ENCODE results near the gene SHH. TPM values are rescaled to one million over a fixed set of nuclear protein-coding genes. Genes with fewer than 3 reads are reported as not detected.
A peak's percentile ranks its signal among the peaks of the same experiment; 100 is the strongest.

The SHH gene
- total RNA-seq, 3 donors from 2014 or later (not counting 1 experiment from before 2014, with no cell fraction given), result not detected

- no peak for TF ChIP-seq CTCF (IDR thresholded peaks at IDR 0.05)
- Mint-ChIP-seq H3K27ac (no peak overlapping the region), H3K9me3 (no peaks in the 10 kb centered on the region), H3K36me3 (no peaks in the 10 kb centered on the region), H3K4me3 (no peak overlapping the region), H3K27me3 (ENCODE audit: low read depth in 2 of 2) (peaks cover under 1 to 3% of the 10 kb centered on the region in 2 donors), H3K4me1 (no peaks in the 10 kb centered on the region)
- 73% methylated on average over 4 of the region's 4 CpGs for WGBS (ENCODE audit: insufficient coverage)
- no peak for ATAC-seq
- H3K27ac ChIP-seq (ENCODE audit: low read length), result no peak overlapping the region
- no peaks in the 10 kb centered on the region for H3K9me3 ChIP-seq (ENCODE audit: control insufficient read depth, insufficient read depth, low read length)
- no peaks in the 10 kb centered on the region for H3K36me3 ChIP-seq (ENCODE audit: control insufficient read depth, insufficient read depth, low read length)
- H3K4me3 ChIP-seq (ENCODE audit: low read length), result no peak overlapping the region
- no peaks in the 10 kb centered on the region for H3K27me3 ChIP-seq (ENCODE audit: control insufficient read depth, insufficient read depth, low read length)
- no peak for DNase-seq
- intact Hi-C loops (cut with micrococcal nuclease), result no loop called here
- no peaks in the 10 kb centered on the region for H3K4me1 ChIP-seq (ENCODE audit: control insufficient read depth, insufficient read depth, low read length)
Measured at GRCh38 chr7:155860461-155860839, 48.2 kb upstream of the SHH start.

- H3K9me3 ChIP-seq (ENCODE audit: control insufficient read depth, insufficient read depth, low read length), result no peaks in the 10 kb centered on the region
- H3K36me3 Mint-ChIP-seq, result no peaks in the 10 kb centered on the region
- ATAC-seq (peak in 1 of 3 donors; percentile 36), DNase-seq (no peak)
- H3K4me3 ChIP-seq (ENCODE audit: low read length), result no peak overlapping the region
- no peaks in the 10 kb centered on the region for H3K9me3 Mint-ChIP-seq
- no peak overlapping the region for H3K27ac Mint-ChIP-seq
- no peaks in the 10 kb centered on the region for H3K27me3 ChIP-seq (ENCODE audit: control insufficient read depth, insufficient read depth, low read length)
- no peaks in the 10 kb centered on the region for H3K4me1 ChIP-seq (ENCODE audit: control insufficient read depth, insufficient read depth, low read length)
- no peaks in the 10 kb centered on the region for H3K27me3 Mint-ChIP-seq (ENCODE audit: low read depth in 2 of 2)
- H3K4me3 Mint-ChIP-seq, result no peak overlapping the region
- no peaks in the 10 kb centered on the region for H3K4me1 Mint-ChIP-seq
- intact Hi-C loops (cut with micrococcal nuclease), result no loop called here
- H3K27ac ChIP-seq (ENCODE audit: low read length), result no peak overlapping the region
- 91% methylated on average over 2 of the region's 3 CpGs for WGBS (ENCODE audit: insufficient coverage)
- TF ChIP-seq CTCF (IDR thresholded peaks at IDR 0.05), result no peak
- no peaks in the 10 kb centered on the region for H3K36me3 ChIP-seq (ENCODE audit: control insufficient read depth, insufficient read depth, low read length)
Measured at GRCh38 chr7:155858521-155859061, 46.3 kb upstream of the SHH start.

GRCh38 chr7:155857141-155857540 lies 44.9 kb upstream of the SHH start:
- no peak overlapping the region for H3K4me3 Mint-ChIP-seq
- no peaks in the 10 kb centered on the region for H3K36me3 Mint-ChIP-seq
- H3K27me3 ChIP-seq (ENCODE audit: control insufficient read depth, insufficient read depth, low read length), result no peaks in the 10 kb centered on the region
- DNase-seq (no peak), ATAC-seq (no peak)
- H3K36me3 ChIP-seq (ENCODE audit: control insufficient read depth, insufficient read depth, low read length), result no peaks in the 10 kb centered on the region
- H3K4me1 Mint-ChIP-seq, result no peaks in the 10 kb centered on the region
- 91% methylated on average over 3 of the region's 3 CpGs for WGBS (ENCODE audit: insufficient coverage)
- no peak overlapping the region for H3K27ac ChIP-seq (ENCODE audit: low read length)
- H3K4me3 ChIP-seq (ENCODE audit: low read length), result no peak overlapping the region
- H3K9me3 Mint-ChIP-seq, result no peaks in the 10 kb centered on the region
- H3K27ac Mint-ChIP-seq, result no peak overlapping the region
- intact Hi-C loops (cut with micrococcal nuclease), result no loop called here
- H3K4me1 ChIP-seq (ENCODE audit: control insufficient read depth, insufficient read depth, low read length), result no peaks in the 10 kb centered on the region
- TF ChIP-seq CTCF (IDR thresholded peaks at IDR 0.05), result no peak
- no peaks in the 10 kb centered on the region for H3K9me3 ChIP-seq (ENCODE audit: control insufficient read depth, insufficient read depth, low read length)
- H3K27me3 Mint-ChIP-seq (ENCODE audit: low read depth in 2 of 2), result peaks cover 3 to 10% of the 10 kb centered on the region in 2 donors

- Histone ChIP-seq H3K4me1 (ENCODE audit: control insufficient read depth, insufficient read depth, low read length) (no peaks in the 10 kb centered on the region), H3K27me3 (ENCODE audit: control insufficient read depth, insufficient read depth, low read length) (no peaks in the 10 kb centered on the region), H3K27ac (ENCODE audit: low read length) (no peak overlapping the region), H3K9me3 (ENCODE audit: control insufficient read depth, insufficient read depth, low read length) (no peaks in the 10 kb centered on the region), H3K36me3 (ENCODE audit: control insufficient read depth, insufficient read depth, low read length) (no peaks in the 10 kb centered on the region), H3K4me3 (ENCODE audit: low read length) (no peak overlapping the region)
- H3K36me3 Mint-ChIP-seq, result no peaks in the 10 kb centered on the region
- intact Hi-C loops (cut with micrococcal nuclease), result no loop called here
- peaks cover 3 to 10% of the 10 kb centered on the region in 2 donors for H3K27me3 Mint-ChIP-seq (ENCODE audit: low read depth in 2 of 2)
- TF ChIP-seq CTCF (IDR thresholded peaks at IDR 0.05), result no peak
- WGBS (ENCODE audit: insufficient coverage), result 77% methylated on average over 3 of the region's 3 CpGs
- DNase-seq, result no peak
- H3K4me3 Mint-ChIP-seq, result no peak overlapping the region
- H3K9me3 Mint-ChIP-seq, result no peaks in the 10 kb centered on the region
- no peak for ATAC-seq
- no peaks in the 10 kb centered on the region for H3K4me1 Mint-ChIP-seq
- H3K27ac Mint-ChIP-seq, result no peak overlapping the region
Measured at GRCh38 chr7:155856656-155857055, 44.4 kb upstream of the SHH start.

Data from natural killer cell (primary cell).